ENCODE results near the gene KIF17. TPM values are rescaled to one million over a fixed set of nuclear protein-coding genes. Genes with fewer than 3 reads are reported as not detected.

The KIF17 gene
- total RNA-seq, 1 experiment from 2014 or later, result 5.1 TPM

GRCh38 chr1:20720631-20721091 is 2.9 kb upstream of the KIF17 start:
- Histone ChIP-seq H2BK20ac (ENCODE audit: low read depth, low read length, poor library complexity, severe bottlenecking) (no peak overlapping the region), H2AK5ac (ENCODE audit: insufficient read length, low read length) (no peak overlapping the region), H3T11ph (ENCODE audit: low read length) (no peak overlapping the region), H3K79me1 (ENCODE audit: insufficient read depth, low read depth, low read length, poor library complexity, severe bottlenecking) (no peaks in the 10 kb centered on the region), H3K23me2 (ENCODE audit: insufficient read length, low read depth, low read length, poor library complexity, severe bottlenecking) (peaks cover 7% of the 10 kb centered on the region), H3K4ac (ENCODE audit: low read depth, low read length) (no peak overlapping the region), H3K79me2 (ENCODE audit: insufficient read depth, low read length) (no peaks in the 10 kb centered on the region), H3K56ac (ENCODE audit: insufficient read length, low read depth, low read length) (no peak overlapping the region), H4K8ac (replicated peaks; ENCODE audit: insufficient read length, low read depth, low read length) (no peak overlapping the region), H2BK5ac (ENCODE audit: insufficient read length, low read length) (no peak overlapping the region), H3K14ac (ENCODE audit: insufficient read depth, low read length) (no peak overlapping the region), H3K27ac (ENCODE audit: insufficient read length, low read depth, low read length) (no peak overlapping the region), H2AFZ (ENCODE audit: low read length) (no peak overlapping the region), H4K91ac (ENCODE audit: insufficient read length, low read depth, low read length) (no peak overlapping the region), H3K9me3 (ENCODE audit: control insufficient read depth, low read depth, low read length) (no peaks in the 10 kb centered on the region), H2BK120ac (ENCODE audit: low read depth, low read length, poor library complexity, severe bottlenecking) (no peak overlapping the region), H4K5ac (ENCODE audit: insufficient read length, low read depth, low read length) (no peak overlapping the region), H3K18ac (ENCODE audit: insufficient read length, low read depth, low read length) (no peak overlapping the region), H2BK15ac (ENCODE audit: low read depth, low read length) (no peak overlapping the region), H3K23ac (ENCODE audit: insufficient read length, low read depth, low read length) (no peak overlapping the region), H3K27me3 (ENCODE audit: insufficient read depth, low read length) (no peaks in the 10 kb centered on the region; the same call in 1 of the 2 replicates), H4K20me1 (ENCODE audit: control insufficient read depth, insufficient read depth, insufficient read length) (peaks cover 5% of the 10 kb centered on the region), H3K4me2 (ENCODE audit: insufficient read depth, insufficient read length, low read length) (no peak overlapping the region), H3K9ac (ENCODE audit: extremely low read depth, insufficient read length, low read length) (no peak overlapping the region), H3K4me1 (ENCODE audit: insufficient read depth, low read length) (no peaks in the 10 kb centered on the region), H2BK12ac (ENCODE audit: insufficient read length, low read depth, low read length) (no peak overlapping the region)
- H3K4me1 Mint-ChIP-seq, result peaks cover 10 to 21% of the 10 kb centered on the region in 2 experiments
- no peak overlapping the region for H3K4me3 Mint-ChIP-seq
- no peak overlapping the region for H3K27ac Mint-ChIP-seq
- H3K9me3 Mint-ChIP-seq, result no peaks in the 10 kb centered on the region
- no peak for DNase-seq
- no peaks in the 10 kb centered on the region for H3K36me3 Mint-ChIP-seq (ENCODE audit: insufficient read depth in 1 of 3, low read depth in 3 of 3)
- no peak for TF ChIP-seq CTCF (conservative IDR thresholded peaks at IDR 0.05)
- WGBS (ENCODE audit: extremely low coverage, insufficient read length, low lambda C conversion rate), result no CpG with 5 or more reads among the region's 12 CpGs
- H3K27me3 Mint-ChIP-seq (ENCODE audit: low read depth), result peaks cover 45% of the 10 kb centered on the region

All from H9 (cell line).